Measurements from ENCODE around the gene AOPEP.
"Not testable (repeated sequence)": the region's sequence is repeated elsewhere in the genome, so short reads cannot be mapped to it uniquely, and the experiment has no call there.

The AOPEP gene

GRCh38 chr9:94872891-94873511 lies 146.5 kb downstream of the AOPEP start:
- DNase-seq: no peak

GRCh38 chr9:94874316-94874715 lies 147.8 kb downstream of the AOPEP start:
- DNase-seq: no peak

GRCh38 chr9:94875300-94876020 lies 149.0 kb downstream of the AOPEP start:
- no peak for DNase-seq

GRCh38 chr9:94878804-94879203 lies 152.3 kb downstream of the AOPEP start:
- DNase-seq: not testable (repeated sequence)

GRCh38 chr9:94879230-94879629 lies 152.7 kb downstream of the AOPEP start:
- no peak for DNase-seq

- DNase-seq: no peak
These were observed 154.5 kb downstream of the AOPEP start for GRCh38 chr9:94881023-94881422.

GRCh38 chr9:94881454-94881853 lies 155.0 kb downstream of the AOPEP start:
- DNase-seq: no peak

GRCh38 chr9:94881940-94882339 lies 155.4 kb downstream of the AOPEP start:
- no peak for DNase-seq

GRCh38 chr9:94882966-94883641 lies 156.6 kb downstream of the AOPEP start:
- DNase-seq: no peak

GRCh38 chr9:94885854-94886447 lies 159.5 kb downstream of the AOPEP start:
- no peak for DNase-seq

GRCh38 chr9:94887721-94888120 lies 161.2 kb downstream of the AOPEP start:
- DNase-seq: no peak

GRCh38 chr9:94888775-94889174 lies 162.3 kb downstream of the AOPEP start:
- no peak for DNase-seq

GRCh38 chr9:94889628-94890027 lies 163.1 kb downstream of the AOPEP start:
- DNase-seq: no peak

- no peak for DNase-seq
These were observed 164.7 kb downstream of the AOPEP start for GRCh38 chr9:94891183-94891582.

GRCh38 chr9:94892675-94893074 lies 166.2 kb downstream of the AOPEP start:
- no peak for DNase-seq

GRCh38 chr9:94894094-94894699 lies 167.7 kb downstream of the AOPEP start:
- no peak for DNase-seq

- no peak for DNase-seq
These were observed 169.2 kb downstream of the AOPEP start for GRCh38 chr9:94895668-94896067.

- DNase-seq: no peak
These were observed 170.0 kb downstream of the AOPEP start for GRCh38 chr9:94896512-94896911.

- no peak for DNase-seq
These were observed 173.1 kb downstream of the AOPEP start for GRCh38 chr9:94899464-94900221.

GRCh38 chr9:94900222-94901018 lies 173.9 kb downstream of the AOPEP start:
- no peak for DNase-seq

- no peak for DNase-seq
These were observed 174.5 kb downstream of the AOPEP start for GRCh38 chr9:94901019-94901363.

- DNase-seq: no peak
These were observed 177.5 kb downstream of the AOPEP start for GRCh38 chr9:94903961-94904421.
